DMS79 (cell line): ENCODE measurements around the gene MISP3.

Source experiments
- DNase-seq: peaks from one replicate; lab custom pipeline; 2025; lab: John Stamatoyannopoulos, UW

MISP3 gene

GRCh38 chr19:14080887-14081796 lies 8.6 kb downstream of the MISP3 start:
- DNase-seq: peak; percentile 99

- DNase-seq: no peak
These were observed 9.4 kb downstream of the MISP3 start for GRCh38 chr19:14081797-14082674.

GRCh38 chr19:14082675-14082960 lies 10.0 kb downstream of the MISP3 start:
- DNase-seq: no peak

GRCh38 chr19:14085309-14085995 lies 12.9 kb downstream of the MISP3 start, which contains the start of gene C19orf67:
C19orf67 (minus strand) TSS chr19:14085783; CDS start chr19:14085627, 156 bp downstream.
- DNase-seq: no peak

DNA sequence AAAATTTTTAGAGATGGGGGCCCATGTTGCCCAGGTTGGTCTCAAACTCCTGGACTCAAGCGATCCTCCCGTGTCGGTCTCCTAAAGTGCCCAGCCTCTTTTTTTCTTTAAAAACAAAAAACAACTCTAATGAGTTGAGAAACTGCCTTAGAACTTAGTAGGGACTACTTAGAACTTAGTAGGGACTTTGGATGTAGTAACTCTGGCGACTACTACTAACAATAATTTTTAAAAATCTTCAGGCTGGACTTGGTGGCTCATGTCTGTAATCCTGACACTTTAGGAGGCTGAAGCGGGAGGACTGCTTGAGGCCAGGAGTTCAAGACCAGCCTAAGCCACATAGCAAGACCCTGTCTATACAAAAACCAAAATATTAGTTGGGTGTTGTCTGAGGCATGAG lies 13.5 kb downstream of the MISP3 start:
- DNase-seq: no peak

- no peak for DNase-seq
These were observed 16.2 kb downstream of the MISP3 start for GRCh38 chr19:14088634-14089411.

GRCh38 chr19:14089412-14089661 lies 16.8 kb downstream of the MISP3 start:
- DNase-seq: no peak

GRCh38 chr19:14089662-14090508 lies 17.3 kb downstream of the MISP3 start:
- DNase-seq: no peak

- peak; percentile 29 for DNase-seq
These were observed 18.0 kb downstream of the MISP3 start, which contains the start of gene SAMD1 for GRCh38 chr19:14090509-14091080. SAMD1 (minus strand) TSS chr19:14090751.

GRCh38 chr19:14091081-14091812 lies 18.7 kb downstream of the MISP3 start:
- DNase-seq: no peak

DNA sequence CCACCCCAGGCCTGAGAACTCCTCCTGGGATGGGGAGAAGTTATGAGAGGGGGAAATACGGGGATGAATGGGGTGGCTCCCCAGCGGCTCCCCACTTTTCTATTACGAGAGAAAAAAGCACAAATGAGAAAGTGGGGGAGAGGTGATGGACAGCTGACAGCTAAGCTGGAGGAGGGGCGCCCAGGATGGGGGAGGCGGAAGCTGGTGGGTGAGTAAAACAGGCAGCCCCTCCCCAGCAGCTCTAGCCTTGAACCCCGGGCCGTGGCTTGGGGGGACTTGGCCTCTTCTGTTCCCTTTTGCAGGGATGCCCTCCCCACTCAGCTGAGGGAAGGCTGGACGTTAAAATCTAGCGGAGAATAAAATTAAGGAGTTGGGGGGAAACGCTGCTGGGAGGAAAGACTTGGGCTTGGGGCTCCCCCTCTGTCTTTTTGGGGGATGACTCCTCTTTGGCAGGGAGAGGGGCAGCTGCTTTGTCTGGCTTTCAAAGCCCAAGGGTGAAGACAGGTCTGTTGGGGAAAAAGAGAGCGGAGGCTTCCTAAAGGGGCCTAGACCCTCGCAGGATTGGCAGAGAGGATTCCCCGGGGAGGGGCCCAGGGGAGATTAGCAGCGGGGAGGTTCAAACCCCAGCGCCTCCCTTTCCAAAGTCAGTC lies 19.4 kb downstream of the MISP3 start:
- no peak for DNase-seq

DNA sequence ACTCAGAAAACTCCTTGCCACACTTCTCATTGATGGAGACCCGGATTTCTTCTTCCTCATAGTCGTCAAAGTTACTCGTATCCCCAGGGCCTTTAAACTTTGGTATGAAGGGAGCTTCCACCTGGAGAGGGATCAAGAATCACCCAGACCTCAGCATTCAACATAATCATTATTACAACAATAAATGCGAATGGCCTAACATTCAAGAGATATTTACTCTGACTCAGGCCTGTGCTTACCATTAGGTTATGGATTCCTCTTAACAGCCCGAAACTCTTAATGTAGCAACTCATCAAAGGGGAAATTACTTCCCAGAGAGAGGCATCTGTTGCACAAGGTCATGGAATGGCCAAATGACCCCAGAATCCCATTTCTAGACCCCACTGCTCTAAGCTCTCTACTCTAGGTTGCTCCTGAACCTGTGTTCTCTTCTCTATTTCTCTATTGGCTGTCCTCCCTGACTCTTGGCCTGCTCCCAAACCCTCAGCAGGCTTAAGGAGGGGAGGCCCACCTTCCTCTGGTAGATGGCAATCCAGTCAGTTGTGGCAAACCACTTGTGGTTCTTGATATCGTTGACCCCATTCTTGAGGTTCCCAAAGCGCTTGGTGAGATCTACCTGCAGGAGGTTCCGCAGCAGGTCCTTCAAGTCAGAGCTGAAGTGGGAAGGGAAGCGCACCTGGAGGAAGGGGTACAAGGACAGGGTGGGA lies 20.7 kb downstream of the MISP3 start:
- no peak for DNase-seq

GRCh38 chr19:14094854-14095253 lies 22.3 kb downstream of the MISP3 start:
- no peak for DNase-seq

DNA sequence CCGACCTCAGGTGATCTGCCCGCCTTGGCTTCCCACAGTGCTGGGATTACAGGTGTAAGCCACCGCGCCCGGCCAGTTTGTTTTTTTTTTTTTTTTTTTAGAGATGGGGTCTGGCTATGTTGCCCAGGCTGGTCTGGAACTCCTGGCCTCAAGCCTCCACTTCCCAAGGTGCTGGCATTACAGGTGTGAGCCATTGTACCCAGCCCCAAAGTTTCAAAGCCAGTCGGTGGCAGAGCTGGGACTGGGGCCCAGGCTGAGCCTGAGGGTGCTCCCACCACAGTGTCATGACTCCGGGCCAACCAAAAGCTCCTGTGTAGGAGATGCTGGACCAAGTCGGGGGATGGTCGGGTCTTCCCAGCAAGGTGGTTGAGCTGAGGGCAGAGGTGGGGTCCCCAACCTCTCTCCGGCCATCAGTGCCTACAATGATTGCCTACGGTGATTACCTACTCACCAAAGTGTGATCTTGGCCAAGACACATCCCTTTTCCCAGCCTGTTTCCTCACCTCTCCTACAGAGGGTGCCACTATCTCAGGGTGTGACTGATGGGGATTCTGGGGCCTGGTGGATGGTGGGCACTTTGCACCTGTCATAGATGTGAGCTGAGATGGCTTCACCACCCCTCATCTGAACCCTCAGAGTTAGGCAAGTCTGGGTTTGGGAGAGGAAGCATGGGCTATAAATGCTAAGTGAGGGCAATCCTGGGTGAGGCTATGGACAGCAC lies 23.8 kb downstream of the MISP3 start:
- DNase-seq: no peak

GRCh38 chr19:14097532-14098151 lies 25.1 kb downstream of the MISP3 start:
- no peak for DNase-seq

- DNase-seq: no peak
These were observed 28.5 kb downstream of the MISP3 start for GRCh38 chr19:14101003-14101545.

GRCh38 chr19:14102102-14102696 lies 29.6 kb downstream of the MISP3 start:
- no peak for DNase-seq
